Lower lobe of right lung (tissue), 2 donors: ENCODE results near the gene LINC01488. TPM values are rescaled to one million over a fixed set of nuclear protein-coding genes. Genes with fewer than 3 reads are reported as not detected.
A peak's percentile ranks its signal among the peaks of the same experiment; 100 is the strongest.

Source experiments
- ATAC-seq, 2 donors: fragments of 200-7000 bp; cut with Tn5 transposase; one replicate each; pipeline ENCODE4 v1.9.1; 2020 to 2022; ENCODE audit warnings: mild to moderate bottlenecking in 2 of 2, moderate library complexity in 2 of 2
- DNase-seq: peaks from one replicate; pipeline ENCODE4 v3.0.0-alpha.2; 2020
- H3K27ac ChIP-seq: fragments of 200-600 bp; one replicate; pipeline ENCODE4 v1.8.0; 2022
- H3K27me3 ChIP-seq: fragments of 200-600 bp; one replicate; pipeline ENCODE4 v1.8.0; 2022; ENCODE audit warnings: low read depth
- H3K36me3 ChIP-seq: fragments of 200-600 bp; one replicate; pipeline ENCODE4 v1.8.0; 2022; ENCODE audit warnings: mild to moderate bottlenecking
- H3K4me1 ChIP-seq: fragments of 200-600 bp; one replicate; pipeline ENCODE4 v1.8.0; 2022
- H3K4me3 ChIP-seq: fragments of 200-600 bp; one replicate; pipeline ENCODE4 v1.8.0; 2022; ENCODE audit warnings: mild to moderate bottlenecking
- H3K9me3 ChIP-seq: fragments of 200-600 bp; one replicate; pipeline ENCODE4 v1.8.0; 2022
- CTCF ChIP-seq: fragments of 200-600 bp; IDR thresholded peaks from one replicate; pipeline ENCODE4 v1.8.0; 2022; ENCODE audit warnings: antibody characterized with exemption, mild to moderate bottlenecking
- intact Hi-C: fragments of 100-400 bp; cut with DNase I; formaldehyde crosslinking; loops from one replicate; pipeline ENCODE4 v1.11.0; 2022
- total RNA-seq: library from RNA; stranded (reverse); fragmentation: NEBNext Ultra II Directional; extraction: Animal tissue kit (Norgen Biotek cat#: 25700); gene quantifications from one replicate; pipeline ENCODE4 v1.2.1, GENCODE V29; 2021
- donor health status: DM: no; HTN: yes; CAD: no; lungs with severe emphysema.

LINC01488 gene
- total RNA-seq, 1 donor from 2014 or later: not detected

- Histone ChIP-seq H3K4me3 (no peak overlapping the region), H3K4me1 (peaks cover 35% of the 10 kb centered on the region), H3K9me3 (no peaks in the 10 kb centered on the region), H3K27me3 (no peaks in the 10 kb centered on the region), H3K36me3 (no peaks in the 10 kb centered on the region), H3K27ac (peak overlapping the region; percentile 82)
- no peak for TF ChIP-seq CTCF
- intact Hi-C loops: no loop called here
- ATAC-seq (no peak), DNase-seq (no peak)
Measured at GRCh38 chr11:69537855-69538640, 56.6 kb downstream of the LINC01488 start.

GRCh38 chr11:69538854-69539253 is 57.4 kb downstream of the LINC01488 start:
- intact Hi-C loops: no loop called here

GRCh38 chr11:69539416-69540117 is 58.1 kb downstream of the LINC01488 start:
- intact Hi-C loops: no loop called here

More at GRCh38 chr11:69538854-69539253, 57.4 kb downstream of the LINC01488 start:
- H3K9me3 ChIP-seq: no peaks in the 10 kb centered on the region
- H3K27me3 ChIP-seq: no peaks in the 10 kb centered on the region
- ATAC-seq: peak in 1 of 2 donors; percentile 26
- peak overlapping the region; percentile 82 for H3K27ac ChIP-seq
- DNase-seq: no peak
- no peak overlapping the region for H3K4me3 ChIP-seq
- peaks cover 35% of the 10 kb centered on the region for H3K4me1 ChIP-seq
- H3K36me3 ChIP-seq: no peaks in the 10 kb centered on the region
- TF ChIP-seq CTCF: no peak

GRCh38 chr11:69540118-69541000 is 58.9 kb downstream of the LINC01488 start:
- no peaks in the 10 kb centered on the region for H3K9me3 ChIP-seq
- H3K27ac ChIP-seq: peak overlapping the region; percentile 82
- H3K27me3 ChIP-seq: no peaks in the 10 kb centered on the region
- DNase-seq: peak; percentile 69
- TF ChIP-seq CTCF: peak; percentile 23
- H3K4me3 ChIP-seq: no peak overlapping the region
- intact Hi-C loops: no loop called here
- peak; percentile 70 to 82 for ATAC-seq
- H3K4me1 ChIP-seq: peaks cover 35% of the 10 kb centered on the region
- no peaks in the 10 kb centered on the region for H3K36me3 ChIP-seq

More at GRCh38 chr11:69539416-69540117, 58.1 kb downstream of the LINC01488 start:
- Histone ChIP-seq H3K27ac (peak overlapping the region; percentile 82), H3K36me3 (no peaks in the 10 kb centered on the region), H3K4me3 (no peak overlapping the region), H3K27me3 (no peaks in the 10 kb centered on the region), H3K4me1 (peaks cover 35% of the 10 kb centered on the region), H3K9me3 (no peaks in the 10 kb centered on the region)
- DNase-seq (peak; percentile 83), ATAC-seq (peak; percentile 83 to 90)
- no peak for TF ChIP-seq CTCF

GRCh38 chr11:69541001-69541285 is 59.5 kb downstream of the LINC01488 start:
- Histone ChIP-seq H3K4me1 (peaks cover 35% of the 10 kb centered on the region), H3K4me3 (no peak overlapping the region), H3K27me3 (no peaks in the 10 kb centered on the region), H3K36me3 (no peaks in the 10 kb centered on the region), H3K9me3 (no peaks in the 10 kb centered on the region), H3K27ac (peak overlapping the region; percentile 20)
- ATAC-seq (no peak), DNase-seq (no peak)
- no peak for TF ChIP-seq CTCF
- intact Hi-C loops: no loop called here
